ENCODE results near the gene ARHGAP6. TPM values are rescaled to one million over a fixed set of nuclear protein-coding genes. Genes with fewer than 3 reads are reported as not detected.
"Not testable (repeated sequence)": the region's sequence is repeated elsewhere in the genome, so short reads cannot be mapped to it uniquely, and the experiment has no call there.

The ARHGAP6 gene
- total and polyA plus RNA-seq, 9 donors: 14.1 to 32.9 (median 20.3) TPM

DNA sequence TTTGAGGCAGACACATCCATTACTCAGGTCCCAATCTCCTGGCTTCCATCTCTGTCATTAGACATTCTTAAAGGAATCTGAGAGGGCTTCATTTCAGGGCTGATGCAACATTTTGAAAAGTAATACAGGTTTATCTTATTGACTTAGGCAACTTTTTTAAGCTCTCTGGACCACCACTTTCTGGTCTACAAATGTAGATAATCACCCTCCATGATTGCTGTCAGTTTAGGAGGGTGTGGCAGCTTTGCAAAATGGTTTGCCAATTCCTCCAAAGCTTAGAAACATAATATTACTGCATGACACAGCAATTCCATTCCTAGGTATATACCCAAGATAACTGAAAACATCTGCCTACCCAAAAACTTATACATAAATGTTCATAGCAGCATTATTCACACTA lies 77.6 kb downstream of the ARHGAP6 start:
- Histone ChIP-seq H3K4me1 (ENCODE audit: insufficient read depth) (no peaks in the 10 kb centered on the region), H3K27me3 (no peaks in the 10 kb centered on the region), H3K27ac (no peak overlapping the region), H3K36me3 (no peaks in the 10 kb centered on the region), H3K4me3 (no peak overlapping the region), H3K9me3 (peaks cover 0 to 2% of the 10 kb centered on the region in 2 donors)
- no peak for DNase-seq
- intact Hi-C loops (cut with DNase I): no loop called here
- TF ChIP-seq EP300 (IDR thresholded peaks at IDR 0.05): no peak
- TF ChIP-seq POLR2A (IDR thresholded peaks at IDR 0.05): no peak
- TF ChIP-seq, protein P1, sequence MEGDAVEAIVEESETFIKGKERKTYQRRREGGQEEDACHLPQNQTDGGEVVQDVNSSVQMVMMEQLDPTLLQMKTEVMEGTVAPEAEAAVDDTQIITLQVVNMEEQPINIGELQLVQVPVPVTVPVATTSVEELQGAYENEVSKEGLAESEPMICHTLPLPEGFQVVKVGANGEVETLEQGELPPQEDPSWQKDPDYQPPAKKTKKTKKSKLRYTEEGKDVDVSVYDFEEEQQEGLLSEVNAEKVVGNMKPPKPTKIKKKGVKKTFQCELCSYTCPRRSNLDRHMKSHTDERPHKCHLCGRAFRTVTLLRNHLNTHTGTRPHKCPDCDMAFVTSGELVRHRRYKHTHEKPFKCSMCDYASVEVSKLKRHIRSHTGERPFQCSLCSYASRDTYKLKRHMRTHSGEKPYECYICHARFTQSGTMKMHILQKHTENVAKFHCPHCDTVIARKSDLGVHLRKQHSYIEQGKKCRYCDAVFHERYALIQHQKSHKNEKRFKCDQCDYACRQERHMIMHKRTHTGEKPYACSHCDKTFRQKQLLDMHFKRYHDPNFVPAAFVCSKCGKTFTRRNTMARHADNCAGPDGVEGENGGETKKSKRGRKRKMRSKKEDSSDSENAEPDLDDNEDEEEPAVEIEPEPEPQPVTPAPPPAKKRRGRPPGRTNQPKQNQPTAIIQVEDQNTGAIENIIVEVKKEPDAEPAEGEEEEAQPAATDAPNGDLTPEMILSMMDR (IDR thresholded peaks at IDR 0.05): no peak

DNA sequence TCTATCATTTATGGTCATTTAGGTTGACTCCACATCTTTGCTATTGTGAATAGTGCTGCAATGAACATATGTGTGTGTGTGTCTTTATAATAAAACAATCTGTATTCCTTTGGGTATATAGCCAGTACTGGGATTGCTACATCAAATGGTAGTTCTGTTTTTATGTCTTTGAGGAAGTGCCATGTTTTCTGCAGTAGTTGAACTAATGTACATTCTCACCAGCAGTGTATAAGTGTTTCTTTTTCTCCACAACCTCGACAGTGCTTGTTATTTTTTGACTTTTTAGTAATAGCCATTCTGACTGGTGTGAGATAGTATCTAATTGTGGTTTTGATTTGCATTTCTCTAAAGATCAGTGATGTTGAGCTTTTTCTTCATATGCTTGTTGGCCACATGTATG lies 80.5 kb downstream of the ARHGAP6 start:
- no peak for TF ChIP-seq EP300 (IDR thresholded peaks at IDR 0.05)
- no peak for TF ChIP-seq POLR2A (IDR thresholded peaks at IDR 0.05)
- TF ChIP-seq, protein P1 (IDR thresholded peaks at IDR 0.05): no peak
- no peaks in the 10 kb centered on the region for H3K9me3 ChIP-seq
- H3K36me3 ChIP-seq: no peaks in the 10 kb centered on the region
- no peaks in the 10 kb centered on the region for H3K27me3 ChIP-seq
- intact Hi-C loops (cut with DNase I): no loop called here
- no peak for DNase-seq
- 45 to 59% (median 47%) methylated on average over 1 of the region's 1 CpG for WGBS, 3 donors
- no peak overlapping the region for H3K27ac ChIP-seq
- H3K4me3 ChIP-seq: no peak overlapping the region
- H3K4me1 ChIP-seq (ENCODE audit: insufficient read depth): peaks cover 2% of the 10 kb centered on the region

DNA sequence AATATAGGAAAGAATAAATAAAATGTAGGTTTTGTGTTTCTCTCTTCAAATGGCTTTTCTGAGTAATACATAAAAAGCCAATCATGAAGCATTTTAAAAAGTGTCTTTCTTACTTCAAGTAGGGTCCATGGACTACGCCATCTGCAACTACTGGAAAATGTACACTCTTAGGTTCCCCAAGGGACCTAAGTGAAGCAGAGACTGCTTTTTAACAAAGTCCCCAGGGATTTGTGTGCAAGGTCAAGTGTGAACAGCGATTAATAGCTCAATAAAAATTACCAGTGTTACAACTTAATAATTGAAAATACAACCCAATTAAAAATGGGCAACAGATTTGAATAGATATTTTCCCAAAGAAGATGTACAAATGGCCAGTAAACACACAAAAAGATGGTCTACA lies 84.9 kb downstream of the ARHGAP6 start:
- peaks cover 2% of the 10 kb centered on the region for H3K4me1 ChIP-seq (ENCODE audit: insufficient read depth)
- no peak for DNase-seq
- no peak overlapping the region for H3K4me3 ChIP-seq
- no peaks in the 10 kb centered on the region for H3K27me3 ChIP-seq
- WGBS, 3 donors: 64 to 71% (median 66%) methylated on average over 2 of the region's 2 CpGs
- H3K27ac ChIP-seq: no peak overlapping the region
- intact Hi-C loops (cut with DNase I): no loop called here
- TF ChIP-seq, protein P1 (IDR thresholded peaks at IDR 0.05): no peak
- no peak for TF ChIP-seq EP300 (IDR thresholded peaks at IDR 0.05)
- no peak for TF ChIP-seq POLR2A (IDR thresholded peaks at IDR 0.05)
- no peaks in the 10 kb centered on the region for H3K9me3 ChIP-seq
- no peaks in the 10 kb centered on the region for H3K36me3 ChIP-seq

DNA sequence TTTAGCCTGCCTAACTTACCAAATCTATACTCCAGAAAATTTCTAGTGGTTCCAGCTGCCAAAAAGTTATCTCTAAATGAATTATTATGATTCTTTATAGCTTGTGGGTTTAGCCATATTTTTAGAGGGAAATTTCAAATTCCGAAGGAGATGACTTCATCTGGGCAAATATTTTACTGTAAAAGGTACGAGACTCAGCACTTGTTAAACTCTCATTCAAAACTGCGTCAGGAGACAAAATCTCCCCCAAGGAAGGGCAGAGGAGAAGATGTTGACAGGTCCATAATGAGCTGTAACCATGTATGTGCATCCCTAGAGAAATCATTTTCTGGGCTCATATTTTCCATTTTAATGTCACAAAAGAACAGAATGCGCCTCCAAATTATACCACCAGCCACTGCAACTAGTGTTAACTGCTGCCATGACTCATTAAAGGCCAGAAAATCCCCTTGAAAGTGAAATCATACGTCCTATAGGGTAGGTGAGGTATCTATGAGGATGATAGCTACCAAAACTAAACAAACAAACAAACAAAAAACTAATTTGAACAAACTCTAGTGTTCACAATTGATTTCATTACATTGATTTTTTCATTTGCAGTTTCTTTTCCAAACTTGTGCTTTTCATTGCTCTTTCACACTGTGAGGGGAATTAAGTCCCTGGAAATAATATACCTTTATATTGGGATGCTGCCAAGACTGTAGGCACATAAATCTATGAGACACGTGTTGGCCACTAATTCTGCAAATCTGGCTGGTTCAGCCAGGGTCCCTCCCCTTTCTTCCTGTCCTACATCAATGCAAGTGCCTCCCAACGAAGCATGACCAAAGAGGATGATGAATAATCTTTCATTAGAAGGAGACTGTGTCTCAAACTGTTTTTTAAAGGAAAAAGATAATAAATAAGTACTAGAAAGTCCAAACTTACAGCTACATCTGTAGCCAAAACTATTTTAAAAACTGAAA lies 85.8 kb downstream of the ARHGAP6 start:
- H3K27ac ChIP-seq: no peak overlapping the region
- 37 to 45% (median 43%) methylated on average over 7 of the region's 7 CpGs for WGBS, 3 donors
- H3K4me3 ChIP-seq: no peak overlapping the region
- H3K4me1 ChIP-seq (ENCODE audit: insufficient read depth): peaks cover 2% of the 10 kb centered on the region
- intact Hi-C loops (cut with DNase I): no loop called here
- no peaks in the 10 kb centered on the region for H3K27me3 ChIP-seq
- DNase-seq: no peak
- no peaks in the 10 kb centered on the region for H3K9me3 ChIP-seq
- TF ChIP-seq EP300 (IDR thresholded peaks at IDR 0.05): no peak
- no peaks in the 10 kb centered on the region for H3K36me3 ChIP-seq

DNA sequence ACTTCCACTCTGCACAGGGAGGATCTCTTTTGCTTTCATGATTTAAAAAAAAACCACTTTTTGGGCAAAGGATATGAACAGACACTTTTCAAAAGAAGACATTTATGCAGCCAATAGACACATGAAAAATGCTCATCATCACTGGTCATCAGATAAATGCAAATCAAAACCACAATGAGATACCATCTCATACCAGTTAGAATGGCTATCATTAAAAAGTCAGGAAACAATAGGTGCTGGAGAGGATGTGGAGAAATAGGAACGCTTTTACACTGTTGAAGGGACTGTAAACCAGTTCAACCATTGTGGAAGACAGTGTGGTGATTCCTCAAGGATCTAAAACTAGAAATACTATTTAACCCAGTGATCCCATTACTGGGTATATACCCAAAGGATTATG lies 87.4 kb downstream of the ARHGAP6 start:
- H3K4me1 ChIP-seq (ENCODE audit: insufficient read depth); H3K36me3 ChIP-seq; DNase-seq; H3K4me3 ChIP-seq; H3K9me3 ChIP-seq; H3K27me3 ChIP-seq; H3K27ac ChIP-seq; intact Hi-C loops (cut with DNase I): not testable (repeated sequence)
- 69 to 92% (median 78%) methylated on average over 1 of the region's 1 CpG for WGBS, 3 donors

Data from ovary (tissue), 9 donors.